ELR (cell line): ENCODE measurements around the gene SND1.

Source experiments
- DNase-seq: peaks from one replicate; pipeline ENCODE4 v3.0.0-alpha.2; 2015; ENCODE audit warnings: low read depth

The SND1 gene

DNA sequence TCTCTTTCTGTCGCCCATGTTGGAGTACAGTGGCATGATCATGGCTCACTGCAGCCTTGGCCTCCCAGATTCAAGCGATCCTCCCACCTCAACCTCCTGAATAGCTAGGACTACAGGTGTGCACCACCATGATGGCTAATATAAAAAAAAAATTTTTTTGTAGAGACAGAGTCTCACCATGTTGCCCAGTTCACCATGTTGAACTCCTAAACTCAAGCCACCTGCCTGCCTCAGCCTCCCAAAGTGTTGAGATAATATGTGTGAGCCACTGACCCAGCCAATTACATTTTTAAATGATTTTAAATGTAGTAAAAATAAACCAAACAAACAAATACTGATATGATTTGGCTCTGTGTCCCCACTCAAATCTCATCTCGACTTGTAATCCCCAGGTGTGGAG, 487.4 kb downstream of the SND1 start:
- no peak for DNase-seq

DNA sequence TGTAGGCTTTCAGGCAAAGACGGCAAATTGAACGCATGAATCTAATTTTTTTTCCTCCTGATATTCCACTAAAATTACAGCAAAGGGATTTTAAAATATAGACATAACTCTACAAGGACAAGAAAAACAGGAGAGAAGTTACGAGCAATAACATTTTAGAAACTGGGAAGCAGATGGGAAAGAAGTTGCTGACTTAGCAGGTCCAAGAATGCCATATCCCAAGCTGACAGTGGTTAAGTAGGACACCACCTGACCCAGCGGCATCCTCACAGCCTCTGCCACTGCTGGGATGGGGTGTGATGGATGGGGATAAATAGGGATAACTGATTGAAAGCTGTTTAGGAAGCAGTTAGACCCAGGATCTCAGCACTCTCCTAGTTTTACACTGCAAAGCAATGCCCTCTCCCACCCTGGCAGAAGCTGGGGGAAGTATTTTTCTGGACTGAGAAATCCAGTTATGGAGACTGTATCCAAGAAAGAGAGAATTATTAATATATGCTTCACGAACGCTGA, 489.7 kb downstream of the SND1 start:
- DNase-seq, result no peak
